NOMO-1 treated with dmso at 0.1 percent for 144 hours (cell line): ENCODE measurements around the gene TUBB4B.
"Not testable (repeated sequence)": the region's sequence is repeated elsewhere in the genome, so short reads cannot be mapped to it uniquely, and the experiment has no call there.

Experiments used
- DNase-seq: peaks from one replicate; lab custom pipeline; 2025; ENCODE audit not compliant: unreplicated experiment; lab: John Stamatoyannopoulos, UW

Gene TUBB4B

GRCh38 chr9:137236238-137236935, 4.7 kb upstream of the TUBB4B start:
- peak; percentile 72 for DNase-seq

GRCh38 chr9:137236936-137237421, 4.1 kb upstream of the TUBB4B start:
- DNase-seq = no peak

GRCh38 chr9:137237759-137238726, 3.0 kb upstream of the TUBB4B start:
- DNase-seq = no peak

GRCh38 chr9:137239541-137240200, 1.4 kb upstream of the TUBB4B start:
- not testable (repeated sequence) for DNase-seq

GRCh38 chr9:137240318-137240840, 708 bp upstream of the TUBB4B start:
- DNase-seq = peak; percentile 86

GRCh38 chr9:137241490-137242268, 592 bp downstream of the TUBB4B start:
- peak; percentile 21 for DNase-seq

- no peak for DNase-seq
Observed at GRCh38 chr9:137242269-137243203, 1.4 kb downstream of the TUBB4B start.

- DNase-seq = not testable (repeated sequence)
Observed at GRCh38 chr9:137243266-137243625, 2.2 kb downstream of the TUBB4B start.

- DNase-seq = no peak
Observed at GRCh38 chr9:137243626-137244485, 2.8 kb downstream of the TUBB4B start.

GRCh38 chr9:137244486-137245449, 3.7 kb downstream of the TUBB4B start:
- no peak for DNase-seq

- DNase-seq = no peak
Observed at GRCh38 chr9:137245450-137246421, 4.6 kb downstream of the TUBB4B start.

GRCh38 chr9:137247135-137247915, 6.2 kb downstream of the TUBB4B start:
- DNase-seq = no peak

- DNase-seq = no peak
Observed at GRCh38 chr9:137247916-137248175, 6.8 kb downstream of the TUBB4B start.

GRCh38 chr9:137250329-137251193, 9.5 kb downstream of the TUBB4B start:
- DNase-seq = no peak

GRCh38 chr9:137251194-137251461, 10.0 kb downstream of the TUBB4B start, which contains the start of gene STPG3:
Gene STPG3 (plus strand): TSS chr9:137251286. CDS start chr9:137251287, 1 bp downstream.
- no peak for DNase-seq
